VCaP (cell line): ENCODE measurements around the gene PALD1.

Experiments
- H3K27ac ChIP-seq: fragments of 450-650 bp; 2 replicates; pipeline ENCODE4 v1.5.1; 2017
- TF ChIP-seq, protein P1 (sequence below): fragments of 450-650 bp; conservative IDR thresholded peaks from 2 replicates; pipeline ENCODE4 v1.5.1; 2017; ENCODE audit warnings: mild to moderate bottlenecking, moderate library complexity

Gene PALD1

DNA sequence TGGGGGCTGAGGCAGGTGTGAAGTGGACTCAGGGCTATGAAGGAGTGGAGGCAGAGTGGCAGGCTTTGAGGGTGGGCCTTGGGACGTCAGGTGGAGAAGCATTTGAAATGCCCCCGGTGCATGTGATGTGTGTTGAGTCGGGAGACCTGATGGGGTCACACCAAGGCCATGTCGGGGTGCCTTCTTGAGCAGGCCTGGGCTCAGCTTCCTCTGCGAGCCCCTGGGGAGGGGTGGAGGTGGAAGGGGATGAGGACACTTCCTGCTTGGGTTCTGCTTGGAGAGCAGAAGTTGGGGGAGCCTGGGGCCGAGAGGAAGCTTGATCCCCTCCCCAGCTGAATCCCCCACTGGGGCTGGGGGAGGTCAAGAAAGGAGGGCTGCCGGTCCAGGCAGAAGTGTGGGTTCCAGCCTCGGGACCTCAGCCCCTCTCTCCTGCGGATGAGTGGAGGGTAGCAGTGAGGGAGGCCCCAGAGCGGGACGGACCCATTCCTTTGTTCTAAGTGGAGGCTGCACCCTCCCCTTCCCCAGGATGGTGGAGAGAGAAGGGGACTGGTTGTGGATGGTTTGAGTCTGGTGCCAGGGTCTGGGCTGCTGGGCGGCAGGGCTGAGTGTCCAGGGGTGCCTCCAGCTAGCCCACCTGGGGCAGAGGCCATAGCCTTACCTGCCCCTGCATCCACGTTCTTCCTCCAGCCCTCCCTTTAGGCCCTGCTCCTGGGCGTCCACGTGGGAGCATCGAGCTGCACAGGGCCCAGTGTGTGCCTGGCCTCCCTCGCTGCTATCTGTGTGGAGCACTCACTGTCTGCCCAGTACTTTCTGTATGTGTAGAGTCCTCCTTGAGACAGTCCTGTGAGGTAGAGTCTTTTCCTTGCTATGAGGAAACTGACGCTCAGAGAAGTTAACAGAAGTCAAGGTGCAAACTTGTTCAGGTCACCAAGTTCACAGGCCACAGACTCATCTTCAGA is 87.3 kb downstream of the PALD1 start:
- no peak overlapping the region for H3K27ac ChIP-seq
- TF ChIP-seq, protein P1, sequence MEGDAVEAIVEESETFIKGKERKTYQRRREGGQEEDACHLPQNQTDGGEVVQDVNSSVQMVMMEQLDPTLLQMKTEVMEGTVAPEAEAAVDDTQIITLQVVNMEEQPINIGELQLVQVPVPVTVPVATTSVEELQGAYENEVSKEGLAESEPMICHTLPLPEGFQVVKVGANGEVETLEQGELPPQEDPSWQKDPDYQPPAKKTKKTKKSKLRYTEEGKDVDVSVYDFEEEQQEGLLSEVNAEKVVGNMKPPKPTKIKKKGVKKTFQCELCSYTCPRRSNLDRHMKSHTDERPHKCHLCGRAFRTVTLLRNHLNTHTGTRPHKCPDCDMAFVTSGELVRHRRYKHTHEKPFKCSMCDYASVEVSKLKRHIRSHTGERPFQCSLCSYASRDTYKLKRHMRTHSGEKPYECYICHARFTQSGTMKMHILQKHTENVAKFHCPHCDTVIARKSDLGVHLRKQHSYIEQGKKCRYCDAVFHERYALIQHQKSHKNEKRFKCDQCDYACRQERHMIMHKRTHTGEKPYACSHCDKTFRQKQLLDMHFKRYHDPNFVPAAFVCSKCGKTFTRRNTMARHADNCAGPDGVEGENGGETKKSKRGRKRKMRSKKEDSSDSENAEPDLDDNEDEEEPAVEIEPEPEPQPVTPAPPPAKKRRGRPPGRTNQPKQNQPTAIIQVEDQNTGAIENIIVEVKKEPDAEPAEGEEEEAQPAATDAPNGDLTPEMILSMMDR = no peak

DNA sequence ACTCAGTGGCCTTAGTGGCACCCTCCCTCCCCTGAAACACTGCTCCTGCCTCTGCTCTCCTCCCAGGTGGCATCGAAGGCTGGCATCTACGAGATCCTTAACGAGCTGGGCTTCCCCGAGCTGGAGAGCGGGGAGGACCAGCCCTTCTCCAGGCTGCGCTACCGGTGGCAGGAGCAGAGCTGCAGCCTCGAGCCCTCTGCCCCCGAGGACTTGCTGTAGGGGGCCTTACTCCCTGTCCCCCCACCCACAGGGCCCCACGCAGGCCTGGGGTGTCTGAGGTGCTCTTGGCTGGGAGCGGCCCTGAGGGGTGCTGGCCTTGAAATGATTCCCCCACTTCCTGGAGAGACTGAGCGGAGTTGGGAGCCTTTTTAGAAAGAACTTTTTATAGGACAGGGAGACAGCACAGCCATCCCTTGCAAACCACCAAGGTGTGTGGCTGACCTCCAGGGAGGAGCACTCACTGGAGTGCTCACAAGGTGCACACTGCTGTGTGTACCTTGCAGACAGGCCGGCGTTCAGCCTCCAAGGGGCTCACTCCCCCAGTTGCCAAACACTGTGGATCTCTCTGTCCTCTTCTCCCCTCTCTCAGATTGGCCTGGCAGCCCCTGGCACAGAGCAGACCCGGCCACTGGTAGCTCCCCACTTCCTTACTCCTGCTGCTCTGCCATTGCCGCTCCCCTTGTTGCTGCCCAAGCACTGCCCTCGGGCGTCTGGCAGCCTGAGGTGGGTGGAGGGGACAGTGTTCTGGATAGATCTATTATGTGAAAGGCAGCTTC is 88.1 kb downstream of the PALD1 start:
- TF ChIP-seq, protein P1 = no peak
- no peak overlapping the region for H3K27ac ChIP-seq

DNA sequence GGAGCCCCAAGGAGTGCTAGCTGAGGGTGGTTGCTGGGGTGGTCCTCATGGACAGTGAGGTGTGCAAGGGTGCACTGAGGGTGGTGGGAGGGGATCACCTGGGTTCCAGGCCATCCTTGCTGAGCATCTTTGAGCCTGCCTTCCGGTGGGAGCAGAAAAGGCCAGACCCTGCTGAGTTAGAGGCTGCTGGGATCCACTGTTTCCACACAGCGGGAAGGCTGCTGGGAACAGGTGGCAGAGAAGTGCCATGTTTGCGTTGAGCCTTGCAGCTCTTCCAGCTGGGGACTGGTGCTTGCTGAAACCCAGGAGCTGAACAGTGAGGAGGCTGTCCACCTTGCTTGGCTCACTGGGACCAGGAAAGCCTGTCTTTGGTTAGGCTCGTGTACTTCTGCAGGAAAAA is 89.0 kb downstream of the PALD1 start:
- H3K27ac ChIP-seq = no peak overlapping the region
- TF ChIP-seq, protein P1 = no peak

DNA sequence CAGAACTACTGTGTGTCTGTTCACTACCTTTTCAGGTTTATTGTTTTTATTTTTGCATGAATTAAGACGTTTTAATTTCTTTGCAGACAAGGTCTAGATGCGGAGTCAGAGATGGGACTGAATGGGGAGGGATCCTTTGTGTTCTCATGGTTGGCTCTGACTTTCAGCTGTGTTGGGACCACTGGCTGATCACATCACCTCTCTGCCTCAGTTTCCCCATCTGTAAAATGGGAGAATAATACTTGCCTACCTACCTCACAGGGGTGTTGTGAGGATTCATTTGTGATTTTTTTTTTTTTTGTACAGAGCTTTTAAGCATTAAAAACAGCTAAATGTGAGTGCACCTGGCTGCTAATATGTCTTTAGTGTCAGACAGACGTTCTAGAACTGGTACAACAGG is 89.5 kb downstream of the PALD1 start:
- TF ChIP-seq, protein P1 = no peak
- H3K27ac ChIP-seq = no peak overlapping the region

DNA sequence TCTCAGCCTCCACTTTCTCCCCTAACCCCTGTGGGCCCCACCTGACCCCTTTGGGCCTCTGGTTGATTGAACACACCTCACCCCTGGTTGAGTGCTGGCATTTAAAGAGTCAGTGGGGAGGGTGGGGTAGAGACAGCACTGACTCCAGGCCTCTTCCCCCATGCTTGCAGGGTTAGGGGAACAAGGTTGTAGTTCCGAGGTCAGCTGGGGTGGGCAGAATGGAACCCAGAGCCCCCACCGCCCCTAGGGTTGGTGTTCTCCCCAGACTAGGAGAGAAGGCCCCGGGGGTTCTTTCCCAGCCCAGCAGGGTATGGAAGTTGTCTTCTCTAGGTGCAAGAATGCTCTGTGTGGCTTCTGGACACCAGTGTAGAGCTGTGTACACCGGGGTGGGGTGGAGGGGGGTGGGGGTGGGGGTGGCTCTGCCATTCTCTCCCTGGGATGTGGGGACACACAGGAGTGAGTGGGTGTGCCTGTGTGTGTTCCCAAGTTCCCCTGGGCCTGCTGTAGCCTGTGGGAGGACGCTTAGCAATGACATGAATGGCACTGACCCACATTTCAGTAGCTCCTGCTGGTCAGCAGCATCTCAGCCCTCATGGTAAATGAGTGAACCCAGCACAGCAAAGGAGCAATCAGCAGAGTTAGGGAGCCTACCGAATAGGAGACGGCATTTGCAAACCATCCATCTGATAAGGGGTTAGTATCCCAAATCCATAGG is 90.4 kb downstream of the PALD1 start:
- TF ChIP-seq, protein P1 = no peak
- no peak overlapping the region for H3K27ac ChIP-seq

DNA sequence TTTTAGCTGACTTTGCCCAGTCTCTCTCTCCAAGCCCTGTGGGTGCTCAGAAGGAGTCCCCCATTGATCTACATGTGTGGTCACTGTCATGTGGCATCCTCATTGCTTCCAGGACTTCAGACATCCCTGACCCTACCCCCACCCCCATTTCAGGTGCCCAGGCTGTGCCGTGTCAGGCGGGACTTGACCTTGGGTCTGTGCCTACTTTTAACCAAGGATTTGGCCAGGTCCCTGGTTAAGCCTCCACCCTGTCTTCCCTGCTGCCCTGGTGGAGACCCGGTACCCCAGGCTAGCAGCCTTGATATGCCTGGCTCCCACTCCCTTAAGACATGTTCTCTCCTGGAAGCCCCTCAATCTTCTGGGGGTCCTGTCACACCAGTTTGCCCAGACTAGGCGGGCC is 92.7 kb downstream of the PALD1 start:
- no peak overlapping the region for H3K27ac ChIP-seq
- TF ChIP-seq, protein P1 = no peak
